ENCODE data around the gene ANKRD33. TPM values are rescaled to one million over a fixed set of nuclear protein-coding genes. Genes with fewer than 3 reads are reported as not detected.

The ANKRD33 gene
- total and polyA plus RNA-seq, 2 experiments from 2014 or later, result not detected

- Histone ChIP-seq H3K9ac (no peak overlapping the region), H3K36me3 (ENCODE audit: low read depth) (no peaks in the 10 kb centered on the region), H2AFZ (no peak overlapping the region), H3K27ac (no peak overlapping the region), H4K20me1 (ENCODE audit: insufficient read depth) (no peaks in the 10 kb centered on the region), H3K9me3 (ENCODE audit: low read depth) (no peaks in the 10 kb centered on the region), H3K27me3 (replicated peaks; ENCODE audit: insufficient read depth) (0 out of 2 replicates have a peak, but pooled peaks cover 10% of the 10 kb centered on the region), H3K4me2 (ENCODE audit: unreplicated experiment) (no peak overlapping the region), H3K79me2 (ENCODE audit: insufficient read depth) (no peaks in the 10 kb centered on the region), H3K9me2 (ENCODE audit: insufficient read depth) (no peaks in the 10 kb centered on the region), H3K4me1 (ENCODE audit: insufficient read depth) (no peaks in the 10 kb centered on the region; the same call in 1 of the 2 replicates), H3K4me3 (no peak overlapping the region), H3F3A (ENCODE audit: insufficient read depth) (0 out of 2 replicates have a peak, but pooled peaks cover 4% of the 10 kb centered on the region)
- TF ChIP-seq EZH2phosphoT487 (IDR thresholded peaks at IDR 0.05; ENCODE audit: insufficient read depth, low read depth) (no peak), EZH2 (IDR thresholded peaks at IDR 0.05; ENCODE audit: insufficient read depth, poor library complexity, severe bottlenecking) (no peak)
- in situ Hi-C loops (cut with MboI), result no loop called here
- 63 to 70% methylated on average over 16 to 17 of the region's 17 CpGs for WGBS, 2 experiments (ENCODE audit: low coverage in 1 of 2, low lambda C conversion rate in 2 of 2, missing lambda C conversion rate in 2 of 2)
- DNase-seq, result no peak
Measured at GRCh38 chr12:51871918-51872688, 15.8 kb upstream of the ANKRD33 start.

- in situ Hi-C loops (cut with MboI), result no loop called here
- H3K27me3 ChIP-seq (replicated peaks; ENCODE audit: insufficient read depth), result 0 out of 2 replicates have a peak, but pooled peaks cover 10% of the 10 kb centered on the region
- H4K20me1 ChIP-seq (ENCODE audit: insufficient read depth), result no peaks in the 10 kb centered on the region
- no peaks in the 10 kb centered on the region; the same call in 1 of the 2 replicates for H3K4me1 ChIP-seq (ENCODE audit: insufficient read depth)
- H2AFZ ChIP-seq, result no peak overlapping the region
- H3K27ac ChIP-seq, result no peak overlapping the region
- no peak overlapping the region for H3K9ac ChIP-seq
- H3K9me2 ChIP-seq (ENCODE audit: insufficient read depth), result no peaks in the 10 kb centered on the region
- H3K79me2 ChIP-seq (ENCODE audit: insufficient read depth), result no peaks in the 10 kb centered on the region
- WGBS, 2 experiments (ENCODE audit: low coverage in 1 of 2, low lambda C conversion rate in 2 of 2, missing lambda C conversion rate in 2 of 2), result 97 to 99% methylated on average over 3 of the region's 3 CpGs
- no peak overlapping the region for H3K4me2 ChIP-seq (ENCODE audit: unreplicated experiment)
- H3K9me3 ChIP-seq (ENCODE audit: low read depth), result no peaks in the 10 kb centered on the region
- H3K4me3 ChIP-seq, result no peak overlapping the region
- DNase-seq, result no peak
- H3K36me3 ChIP-seq (ENCODE audit: low read depth), result no peaks in the 10 kb centered on the region
- H3F3A ChIP-seq (ENCODE audit: insufficient read depth), result 0 out of 2 replicates have a peak, but pooled peaks cover 4% of the 10 kb centered on the region
- no peak for TF ChIP-seq EZH2 (IDR thresholded peaks at IDR 0.05; ENCODE audit: insufficient read depth, poor library complexity, severe bottlenecking)
- no peak for TF ChIP-seq EZH2phosphoT487 (IDR thresholded peaks at IDR 0.05; ENCODE audit: insufficient read depth, low read depth)
Measured at GRCh38 chr12:51872689-51872981, 15.3 kb upstream of the ANKRD33 start.

GRCh38 chr12:51873251-51873994 is 14.5 kb upstream of the ANKRD33 start:
- Histone ChIP-seq H3F3A (ENCODE audit: insufficient read depth) (0 out of 2 replicates have a peak, but pooled peaks cover 4% of the 10 kb centered on the region), H3K9me2 (ENCODE audit: insufficient read depth) (no peaks in the 10 kb centered on the region), H4K20me1 (ENCODE audit: insufficient read depth) (no peaks in the 10 kb centered on the region), H3K4me2 (ENCODE audit: unreplicated experiment) (no peak overlapping the region), H3K79me2 (ENCODE audit: insufficient read depth) (no peaks in the 10 kb centered on the region), H2AFZ (no peak overlapping the region), H3K36me3 (ENCODE audit: low read depth) (no peaks in the 10 kb centered on the region), H3K4me3 (no peak overlapping the region), H3K4me1 (ENCODE audit: insufficient read depth) (no peaks in the 10 kb centered on the region; the same call in 1 of the 2 replicates), H3K9me3 (ENCODE audit: low read depth) (no peaks in the 10 kb centered on the region), H3K27ac (no peak overlapping the region), H3K27me3 (replicated peaks; ENCODE audit: insufficient read depth) (0 out of 2 replicates have a peak, but pooled peaks cover 10% of the 10 kb centered on the region), H3K9ac (no peak overlapping the region)
- DNase-seq, result no peak
- in situ Hi-C loops (cut with MboI), result no loop called here
- TF ChIP-seq EZH2 (IDR thresholded peaks at IDR 0.05; ENCODE audit: insufficient read depth, poor library complexity, severe bottlenecking), result no peak
- TF ChIP-seq EZH2phosphoT487 (IDR thresholded peaks at IDR 0.05; ENCODE audit: insufficient read depth, low read depth), result no peak
- 80 to 82% methylated on average over 8 of the region's 8 CpGs for WGBS, 2 experiments (ENCODE audit: low coverage in 1 of 2, low lambda C conversion rate in 2 of 2, missing lambda C conversion rate in 2 of 2)

GRCh38 chr12:51874000-51874399 is 13.9 kb upstream of the ANKRD33 start:
- Histone ChIP-seq H3K9me3 (ENCODE audit: low read depth) (no peaks in the 10 kb centered on the region), H3K9me2 (ENCODE audit: insufficient read depth) (no peaks in the 10 kb centered on the region), H3K4me3 (no peak overlapping the region), H3K4me2 (ENCODE audit: unreplicated experiment) (no peak overlapping the region), H3K4me1 (ENCODE audit: insufficient read depth) (no peaks in the 10 kb centered on the region; the same call in 1 of the 2 replicates), H3K27ac (no peak overlapping the region), H3F3A (ENCODE audit: insufficient read depth) (0 out of 2 replicates have a peak, but pooled peaks cover 4% of the 10 kb centered on the region), H3K79me2 (ENCODE audit: insufficient read depth) (no peaks in the 10 kb centered on the region), H4K20me1 (ENCODE audit: insufficient read depth) (no peaks in the 10 kb centered on the region), H2AFZ (no peak overlapping the region), H3K9ac (no peak overlapping the region), H3K36me3 (ENCODE audit: low read depth) (no peaks in the 10 kb centered on the region), H3K27me3 (replicated peaks; ENCODE audit: insufficient read depth) (0 out of 2 replicates have a peak, but pooled peaks cover 6% of the 10 kb centered on the region)
- no peak for TF ChIP-seq EZH2phosphoT487 (IDR thresholded peaks at IDR 0.05; ENCODE audit: insufficient read depth, low read depth)
- no peak for TF ChIP-seq EZH2 (IDR thresholded peaks at IDR 0.05; ENCODE audit: insufficient read depth, poor library complexity, severe bottlenecking)
- in situ Hi-C loops (cut with MboI), result no loop called here
- 56 to 62% methylated on average over 8 of the region's 8 CpGs for WGBS, 2 experiments (ENCODE audit: low coverage in 1 of 2, low lambda C conversion rate in 2 of 2, missing lambda C conversion rate in 2 of 2)
- no peak for DNase-seq

Measured in GM23248 (cell line).